ENCODE measurements around the gene CSRP3. TPM values are rescaled to one million over a fixed set of nuclear protein-coding genes. Genes with fewer than 3 reads are reported as not detected.

CSRP3 gene
- total RNA-seq, 4 donors from 2014 or later: not detected

- TF ChIP-seq CTCF (IDR thresholded peaks at IDR 0.05; ENCODE audit: low read depth): no peak
Measured at GRCh38 chr11:19225123-19225522, 23.3 kb upstream of the CSRP3 start.

- no peak for TF ChIP-seq CTCF (IDR thresholded peaks at IDR 0.05; ENCODE audit: low read depth)
Measured at GRCh38 chr11:19220903-19221724, 19.3 kb upstream of the CSRP3 start.

- no peak for TF ChIP-seq CTCF (IDR thresholded peaks at IDR 0.05; ENCODE audit: low read depth)
Measured at GRCh38 chr11:19218786-19219460, 17.1 kb upstream of the CSRP3 start.

GRCh38 chr11:19218216-19218615 lies 16.4 kb upstream of the CSRP3 start:
- TF ChIP-seq CTCF (IDR thresholded peaks at IDR 0.05; ENCODE audit: low read depth): no peak

- no peak for TF ChIP-seq CTCF (IDR thresholded peaks at IDR 0.05; ENCODE audit: low read depth)
Measured at GRCh38 chr11:19216709-19217374, 15.1 kb upstream of the CSRP3 start.

- TF ChIP-seq CTCF (IDR thresholded peaks at IDR 0.05; ENCODE audit: low read depth): no peak
Measured at GRCh38 chr11:19216021-19216420, 14.2 kb upstream of the CSRP3 start.

Data from subcutaneous adipose tissue (tissue), 4 donors.